GM18951 (cell line): ENCODE results near the gene CDC45.

ENCODE experiments used
- POLR2A ChIP-seq: IDR thresholded peaks from 4 replicates; pipeline ENCODE4 v1.6.1; 2011; ENCODE audit warnings: mild to moderate bottlenecking; ENCODE audit not compliant: insufficient read length, insufficient read depth; ENCODE audit errors: extremely low read depth
- in situ Hi-C: fragments of 300-500 bp; cut with MboI; formaldehyde crosslinking; loops from one replicate; pipeline ENCODE4 v1.12.0; 2022; ENCODE audit warnings: low sequenced_read_pairs, mixed read lengths, inconsistent platforms; ENCODE audit not compliant: unreplicated experiment

CDC45 gene

DNA sequence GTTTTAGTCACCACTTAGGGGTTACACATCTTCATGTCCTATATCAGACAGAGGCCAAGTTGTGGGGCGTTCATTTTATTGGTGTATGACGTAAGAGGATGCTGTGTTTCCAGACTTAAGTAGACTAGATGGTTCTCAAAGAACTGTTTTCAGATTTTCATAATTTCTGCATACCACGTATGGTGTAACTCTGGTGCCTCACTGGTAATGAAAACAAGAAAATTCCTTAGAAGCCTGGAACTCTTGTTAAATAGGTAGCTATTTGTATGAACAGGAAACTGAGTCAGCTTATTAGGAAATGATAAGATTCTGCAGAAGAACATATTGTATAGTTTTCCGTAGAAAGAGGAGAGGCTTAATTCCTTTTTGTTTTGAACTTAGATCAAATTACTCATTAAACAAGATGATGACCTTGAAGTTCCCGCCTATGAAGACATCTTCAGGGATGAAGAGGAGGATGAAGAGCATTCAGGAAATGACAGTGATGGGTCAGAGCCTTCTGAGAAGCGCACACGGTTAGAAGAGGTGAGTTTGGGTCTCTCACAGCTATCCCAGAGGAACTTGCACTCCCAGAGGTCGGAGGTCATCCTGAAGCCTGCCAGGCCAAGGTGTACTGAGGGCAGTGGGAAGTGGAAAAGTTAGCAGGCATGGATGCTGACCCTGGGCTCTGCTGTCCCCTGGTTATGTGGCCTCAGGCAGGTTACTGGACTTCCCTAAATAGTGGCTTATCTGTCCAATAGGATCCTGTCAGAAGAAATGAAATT lies 3.9 kb downstream of the CDC45 start:
- in situ Hi-C loops, result no loop called here
- no peak for TF ChIP-seq POLR2A

DNA sequence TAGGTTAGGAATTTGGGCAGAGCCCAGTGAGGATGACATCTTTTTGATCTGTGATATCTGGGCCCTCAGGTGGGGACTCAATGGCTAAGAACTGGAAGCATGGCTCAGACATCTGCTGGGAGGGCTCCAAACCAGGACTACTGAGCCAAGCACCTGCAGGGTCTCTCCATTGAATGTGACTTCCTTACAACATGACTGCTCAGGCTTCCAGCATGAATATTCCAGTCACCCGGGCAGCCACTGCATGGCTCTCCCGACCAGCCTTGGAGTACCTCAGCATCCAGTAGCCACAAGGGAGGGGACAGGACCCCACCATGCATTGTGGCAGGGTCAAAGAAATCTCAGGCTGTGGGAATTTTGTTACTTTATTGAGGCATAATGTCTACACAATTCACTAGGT lies 8.6 kb downstream of the CDC45 start:
- in situ Hi-C loops, result no loop called here
- no peak for TF ChIP-seq POLR2A

DNA sequence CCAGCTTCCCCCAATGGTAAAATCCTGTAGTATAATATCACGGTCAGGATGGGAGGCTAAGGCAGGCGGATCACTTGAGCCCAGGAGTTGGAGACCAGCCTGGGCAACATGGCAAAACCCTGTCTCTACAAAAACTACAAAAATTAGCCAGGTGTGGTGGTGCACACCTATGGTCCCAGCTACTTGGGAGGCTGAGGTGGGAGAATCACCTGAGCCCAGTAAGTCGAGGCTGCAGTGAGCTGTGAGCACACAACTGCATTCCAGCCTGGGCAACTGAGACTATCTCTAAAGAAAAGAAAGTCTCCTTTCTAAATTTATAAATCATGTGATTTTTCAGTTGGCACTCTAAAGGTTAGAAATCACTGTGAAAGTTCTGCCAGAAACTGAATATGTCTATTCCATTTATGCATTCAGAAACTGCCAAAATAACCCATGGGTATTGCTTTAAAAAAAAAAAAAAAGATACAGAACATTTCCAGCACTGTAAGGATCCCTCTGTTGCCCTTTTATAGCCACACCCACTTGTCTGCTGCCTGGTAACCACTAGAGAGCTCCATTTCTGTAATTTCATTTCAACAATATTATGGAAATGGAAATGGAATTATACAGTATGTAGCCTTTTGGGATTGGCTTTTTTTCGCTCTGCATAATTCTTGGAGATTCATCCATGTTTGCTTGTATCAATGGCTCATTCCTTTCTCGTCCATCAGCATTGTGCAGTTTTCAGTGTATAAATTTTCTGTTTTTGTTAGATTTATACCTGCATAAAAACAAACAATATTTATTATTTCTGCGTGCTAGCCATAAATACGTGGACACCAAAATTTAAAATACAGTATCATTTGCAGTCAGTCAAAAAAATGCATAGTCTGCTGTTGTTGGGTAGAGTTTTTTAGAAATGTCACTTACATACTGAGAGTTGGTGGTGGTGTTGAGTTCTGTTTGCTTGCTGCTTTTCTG lies 9.4 kb downstream of the CDC45 start:
- in situ Hi-C loops, result no loop called here
- TF ChIP-seq POLR2A, result no peak

GRCh38 chr22:19490628-19491230 lies 11.0 kb downstream of the CDC45 start:
- no peak for TF ChIP-seq POLR2A
- in situ Hi-C loops, result no loop called here

DNA sequence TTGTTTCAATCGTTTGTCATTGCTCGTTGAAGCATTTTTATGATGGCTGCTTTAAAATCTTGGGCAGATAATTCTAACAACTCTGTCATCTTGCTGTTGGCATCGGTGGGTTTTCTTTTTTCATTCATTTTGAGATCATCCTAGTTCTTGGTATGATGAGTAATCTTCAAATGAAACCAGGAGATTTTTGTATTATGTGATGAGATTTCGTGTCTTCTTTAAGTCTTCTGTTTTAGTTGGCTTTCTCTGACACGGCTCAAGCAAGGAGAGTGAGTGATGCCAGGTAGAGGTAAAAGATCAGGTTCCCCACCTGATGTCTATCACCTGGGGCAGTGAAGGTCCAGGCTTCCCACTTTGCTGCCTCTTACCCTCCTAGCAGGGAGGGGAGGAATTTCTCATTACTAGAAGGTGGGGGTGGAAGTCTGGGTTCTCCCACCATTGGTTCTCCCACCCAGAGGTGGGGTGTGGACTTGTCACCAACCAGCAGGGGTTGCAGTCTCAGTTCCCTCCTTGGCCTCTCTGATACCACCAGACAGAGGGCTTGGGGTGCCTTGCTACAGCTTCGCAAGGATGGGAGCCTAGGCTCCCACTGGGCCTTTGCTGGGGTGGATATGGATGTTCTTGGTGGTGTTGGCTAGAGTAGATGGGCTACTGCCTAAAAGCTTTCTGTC lies 12.9 kb downstream of the CDC45 start:
- TF ChIP-seq POLR2A, result no peak
- in situ Hi-C loops, result no loop called here

DNA sequence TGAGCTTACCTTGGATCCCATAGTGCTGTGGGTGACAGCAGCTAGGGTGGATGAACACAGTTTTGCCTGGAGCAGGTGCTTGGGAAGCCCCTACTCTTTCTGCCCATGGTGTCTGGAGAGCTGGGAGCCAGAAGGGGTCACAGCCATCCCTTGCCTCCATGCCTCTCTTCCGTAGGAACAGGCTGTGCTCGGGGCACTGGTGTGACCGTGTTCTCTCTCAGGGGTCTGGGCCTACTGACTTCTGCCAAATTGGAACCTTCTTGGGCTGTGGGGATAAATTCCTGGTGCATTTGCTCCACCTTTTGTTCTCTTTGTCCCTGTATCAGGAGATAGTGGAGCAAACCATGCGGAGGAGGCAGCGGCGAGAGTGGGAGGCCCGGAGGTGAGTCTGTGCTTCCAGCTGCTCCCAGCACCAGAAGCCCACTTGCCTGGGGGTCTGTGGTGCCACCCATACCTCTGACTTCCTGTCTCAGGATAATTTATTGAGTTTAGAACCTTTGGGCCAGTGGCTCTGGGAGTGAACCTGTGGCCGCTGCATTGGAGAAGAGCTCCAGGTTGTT lies 14.4 kb downstream of the CDC45 start:
- TF ChIP-seq POLR2A, result no peak
- in situ Hi-C loops, result no loop called here

- TF ChIP-seq POLR2A, result no peak
- in situ Hi-C loops, result no loop called here
Observed at GRCh38 chr22:19494676-19495173, 15.0 kb downstream of the CDC45 start.

DNA sequence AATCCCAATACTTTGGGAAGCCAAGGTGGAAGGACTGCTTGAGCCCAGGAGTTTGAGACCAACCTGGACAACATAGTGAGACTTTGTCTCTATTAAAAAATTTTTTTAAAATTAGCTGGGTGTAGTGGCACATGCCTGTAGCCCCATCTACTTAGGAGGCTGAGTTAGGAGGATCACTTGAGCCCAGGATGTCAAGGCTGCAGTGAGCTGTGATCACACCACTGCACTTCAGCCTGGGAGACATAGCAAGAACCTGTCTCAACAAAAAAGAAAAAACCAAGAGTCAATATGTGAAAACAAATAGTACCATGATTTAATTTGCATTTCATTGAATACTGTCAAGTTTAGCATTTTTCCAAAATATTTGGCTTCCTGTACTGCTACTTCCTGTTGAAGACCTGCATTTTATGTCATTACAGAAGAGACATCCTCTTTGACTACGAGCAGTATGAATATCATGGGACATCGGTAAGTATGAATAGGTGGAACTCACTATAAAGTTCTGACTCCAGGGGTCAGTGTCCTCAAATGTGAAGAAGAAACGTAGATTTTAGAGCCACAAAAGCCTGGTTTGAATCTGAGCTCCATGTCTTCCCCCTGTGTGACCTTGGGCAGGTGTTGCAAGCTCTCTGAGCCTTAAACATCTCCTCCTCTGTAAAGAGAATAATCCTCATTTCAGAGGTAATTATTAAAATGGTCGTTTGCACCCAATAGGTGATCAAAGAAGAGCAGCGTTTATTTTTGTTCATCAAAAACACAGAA lies 16.0 kb downstream of the CDC45 start:
- TF ChIP-seq POLR2A, result no peak
- in situ Hi-C loops, result no loop called here

DNA sequence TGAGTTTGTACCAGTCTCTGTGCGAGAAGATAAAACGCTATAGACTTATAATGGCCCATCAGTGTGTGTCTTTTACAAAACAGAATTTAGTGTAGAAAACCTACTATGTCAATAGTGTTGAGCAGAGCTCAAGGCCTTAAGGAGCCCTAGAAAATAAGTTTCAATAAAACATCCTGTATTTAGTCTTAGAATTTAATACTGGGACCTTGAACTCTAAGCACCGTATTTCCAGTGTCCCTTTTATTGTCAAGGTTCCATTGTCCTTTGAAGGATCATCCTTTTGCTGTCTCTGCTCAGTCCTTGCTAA lies 16.6 kb downstream of the CDC45 start:
- TF ChIP-seq POLR2A, result no peak
- in situ Hi-C loops, result no loop called here

DNA sequence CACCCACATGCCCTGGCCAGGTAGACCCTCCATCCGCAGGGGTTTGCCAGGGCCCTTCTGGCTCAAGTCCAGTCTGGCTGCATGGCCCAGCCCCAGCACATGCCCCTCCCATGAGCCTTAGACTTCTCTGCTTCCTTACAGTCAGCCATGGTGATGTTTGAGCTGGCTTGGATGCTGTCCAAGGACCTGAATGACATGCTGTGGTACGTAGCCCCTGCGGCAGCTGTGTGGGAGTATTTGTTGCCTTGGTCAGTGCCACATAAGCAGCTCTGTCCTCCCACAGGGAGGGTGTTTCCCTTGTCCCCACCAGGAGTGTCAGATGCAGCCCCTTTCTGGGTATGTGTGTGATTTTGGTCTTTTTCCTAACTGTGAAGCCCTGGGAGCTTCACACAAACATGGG lies 17.5 kb downstream of the CDC45 start:
- in situ Hi-C loops, result no loop called here
- no peak for TF ChIP-seq POLR2A

GRCh38 chr22:19498154-19498865 lies 18.6 kb downstream of the CDC45 start:
- in situ Hi-C loops, result no loop called here

DNA sequence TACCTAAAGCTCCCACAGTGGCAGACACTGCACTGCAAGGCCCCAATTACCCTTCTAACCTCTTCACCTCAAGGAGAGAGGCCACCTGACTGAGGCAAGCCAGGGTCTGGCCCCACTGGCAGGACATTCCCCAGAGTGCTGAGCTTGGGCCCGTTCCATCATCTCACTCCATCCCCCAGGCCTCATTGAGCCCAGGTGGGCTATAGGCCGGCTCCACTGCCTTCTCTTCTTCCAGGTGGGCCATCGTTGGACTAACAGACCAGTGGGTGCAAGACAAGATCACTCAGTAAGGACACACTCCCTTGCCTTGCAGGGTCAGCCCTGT lies 19.1 kb downstream of the CDC45 start:
- in situ Hi-C loops, result no loop called here
- TF ChIP-seq POLR2A, result no peak

More at GRCh38 chr22:19498154-19498865, 18.6 kb downstream of the CDC45 start:
- TF ChIP-seq POLR2A, result no peak
